ENCODE data around the gene CTBP2. TPM values are rescaled to one million over a fixed set of nuclear protein-coding genes. Genes with fewer than 3 reads are reported as not detected.

The CTBP2 gene
- total and polyA plus RNA-seq, 8 donors = 71.2 to 90.0 (median 84.1) TPM

DNA sequence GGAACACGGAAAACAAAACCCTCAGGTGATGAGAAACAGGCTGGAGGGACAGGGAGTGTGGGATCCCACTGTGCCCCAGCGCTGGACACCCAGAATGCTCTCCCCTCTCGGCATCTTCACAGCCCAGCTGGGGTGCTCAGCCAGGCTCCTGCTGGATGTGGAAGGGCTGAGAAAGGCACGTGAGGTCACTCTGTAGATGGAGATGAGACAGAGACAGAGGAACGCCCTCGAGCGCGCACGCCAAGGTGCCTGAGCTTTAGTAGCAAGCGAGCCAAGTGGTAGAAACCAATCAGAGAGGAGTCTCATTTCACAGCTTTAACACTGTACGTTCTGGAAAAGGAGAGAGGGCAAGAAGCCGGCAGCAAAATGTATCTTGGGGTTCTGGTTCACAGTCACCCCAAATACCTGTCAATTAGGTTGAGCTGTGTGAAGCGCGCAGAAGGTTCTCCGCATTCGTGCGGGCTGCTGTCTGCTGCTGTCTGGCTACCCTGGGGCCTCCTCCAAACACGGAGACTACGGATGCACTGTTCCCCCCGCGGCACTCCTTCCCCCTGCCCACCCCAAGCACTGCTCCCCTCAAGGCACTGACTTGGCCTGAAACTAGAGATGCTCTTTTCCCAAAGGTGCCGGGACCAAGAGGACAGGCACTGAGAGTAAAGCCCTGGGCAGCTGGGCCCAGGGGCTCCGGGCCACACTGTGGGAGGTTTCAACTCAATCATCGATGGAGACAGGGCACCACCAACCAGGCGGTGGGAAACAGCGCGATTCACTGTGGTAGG lies 127.0 kb downstream of the CTBP2 start:
- no peak for ATAC-seq

GRCh38 chr10:125032474-125033020 lies 127.8 kb downstream of the CTBP2 start:
- no peak overlapping the region for H3K27ac ChIP-seq
- DNase-seq = no peak
- H3K9me3 ChIP-seq = no peaks in the 10 kb centered on the region
- no peak for TF ChIP-seq CTCF (IDR thresholded peaks at IDR 0.05)
- intact Hi-C loops (cut with DNase I) = no loop called here
- H3K27me3 ChIP-seq = no peaks in the 10 kb centered on the region
- H3K4me3 ChIP-seq = no peak overlapping the region
- peaks cover 5 to 20% of the 10 kb centered on the region in 2 donors for H3K4me1 ChIP-seq
- H3K36me3 ChIP-seq = peaks cover 0 to 16% of the 10 kb centered on the region in 2 donors
- no peak for ATAC-seq

More for the DNA sequence above, 127.0 kb downstream of the CTBP2 start:
- H3K27ac ChIP-seq = no peak overlapping the region
- TF ChIP-seq CTCF (IDR thresholded peaks at IDR 0.05) = no peak
- intact Hi-C loops (cut with DNase I) = no loop called here
- DNase-seq = no peak
- no peak overlapping the region for H3K4me3 ChIP-seq
- H3K27me3 ChIP-seq = no peaks in the 10 kb centered on the region
- peaks cover 0 to 24% of the 10 kb centered on the region in 2 donors for H3K36me3 ChIP-seq
- H3K4me1 ChIP-seq = peaks cover 5 to 28% of the 10 kb centered on the region in 2 donors
- H3K9me3 ChIP-seq = no peaks in the 10 kb centered on the region

GRCh38 chr10:125030567-125031197 lies 129.7 kb downstream of the CTBP2 start:
- Histone ChIP-seq H3K36me3 (peaks cover 0 to 33% of the 10 kb centered on the region in 2 donors), H3K27me3 (no peaks in the 10 kb centered on the region), H3K9me3 (no peaks in the 10 kb centered on the region), H3K27ac (no peak overlapping the region), H3K4me3 (no peak overlapping the region), H3K4me1 (peaks cover 0 to 6% of the 10 kb centered on the region in 2 donors)
- no peak for TF ChIP-seq CTCF (IDR thresholded peaks at IDR 0.05)
- ATAC-seq (peak; percentile 5), DNase-seq (no peak)
- intact Hi-C loops (cut with DNase I) = no loop called here

- peak; percentile 70 for ATAC-seq
- intact Hi-C loops (cut with DNase I) = no loop called here
- Histone ChIP-seq H3K9me3 (no peaks in the 10 kb centered on the region), H3K36me3 (peaks cover 0 to 37% of the 10 kb centered on the region in 2 donors), H3K4me3 (no peak overlapping the region), H3K27ac (no peak overlapping the region), H3K4me1 (peaks cover 0 to under 1% of the 10 kb centered on the region in 2 donors), H3K27me3 (no peaks in the 10 kb centered on the region)
- no peak for TF ChIP-seq CTCF (IDR thresholded peaks at IDR 0.05)
- no peak for DNase-seq
Observed at GRCh38 chr10:125029584-125030242, 130.7 kb downstream of the CTBP2 start.

All from left lung (tissue), 10 donors.